Peyer's patch (tissue), 4 donors: ENCODE data around the gene KIDINS220. TPM values are rescaled to one million over a fixed set of nuclear protein-coding genes. Genes with fewer than 3 reads are reported as not detected.

ENCODE experiments used
- DNase-seq, 3 donors: peaks; one replicate each; pipeline ENCODE4 v3.0.0-alpha.2; 2017 to 2019
- H3K27ac ChIP-seq, 4 donors: fragments of 200-600 bp; sonication (generic); one replicate each; pipeline ENCODE4 v1.5.1; 2016 to 2019
- H3K27me3 ChIP-seq, 2 donors: fragments of 200-600 bp; sonication (generic); one replicate each; pipeline ENCODE4 v1.5.1; 2019
- H3K36me3 ChIP-seq, 3 donors: fragments of 200-600 bp; sonication (generic); one replicate each; pipeline ENCODE4 v1.5.1; 2016 to 2019
- H3K4me1 ChIP-seq, 4 donors: fragments of 200-600 bp; sonication (generic); one replicate each; pipeline ENCODE4 v1.5.1; 2016 to 2019
- H3K4me3 ChIP-seq, 4 donors: fragments of 200-600 bp; sonication (generic); 1 replicate in 3 of 4; 2 replicates in 1 of 4; pipeline ENCODE4 v1.5.1; 2016 to 2019; ENCODE audit warnings: mild to moderate bottlenecking in 1 of 4
- H3K9me3 ChIP-seq, 4 donors: fragments of 200-600 bp; sonication (generic); one replicate each; pipeline ENCODE4 v1.5.1; 2016 to 2019; ENCODE audit warnings: mild to moderate bottlenecking in 1 of 4
- POLR2A ChIP-seq, 2 donors: fragments of 450-650 bp; IDR thresholded peaks; one replicate each; pipeline ENCODE4 v1.5.1; 2017; ENCODE audit warnings: antibody characterized with exemption in 2 of 2, mild to moderate bottlenecking in 2 of 2, moderate library complexity in 2 of 2
- total RNA-seq, 4 donors: library from RNA; depleted of rRNA; stranded (reverse); fragments of >200 nt; gene quantifications; one replicate each; pipeline ENCODE4 v1.1.0, GENCODE V29; 2016
- TF ChIP-seq, protein P1 (sequence below), 6 experiments: fragments of 450-650 bp in 4 of 6; fragments of 200-600 bp in 2 of 6; sonication (generic) in 1 of 6; IDR thresholded peaks; one replicate each; pipeline ENCODE4 v1.5.1; 2017 to 2019; ENCODE audit warnings: antibody characterized with exemption in 6 of 6, mild to moderate bottlenecking in 3 of 6, moderate library complexity in 1 of 6

The KIDINS220 gene
- total RNA-seq = 10 to 100 TPM; 57.8 to 88.3 (median 70.4) TPM

DNA sequence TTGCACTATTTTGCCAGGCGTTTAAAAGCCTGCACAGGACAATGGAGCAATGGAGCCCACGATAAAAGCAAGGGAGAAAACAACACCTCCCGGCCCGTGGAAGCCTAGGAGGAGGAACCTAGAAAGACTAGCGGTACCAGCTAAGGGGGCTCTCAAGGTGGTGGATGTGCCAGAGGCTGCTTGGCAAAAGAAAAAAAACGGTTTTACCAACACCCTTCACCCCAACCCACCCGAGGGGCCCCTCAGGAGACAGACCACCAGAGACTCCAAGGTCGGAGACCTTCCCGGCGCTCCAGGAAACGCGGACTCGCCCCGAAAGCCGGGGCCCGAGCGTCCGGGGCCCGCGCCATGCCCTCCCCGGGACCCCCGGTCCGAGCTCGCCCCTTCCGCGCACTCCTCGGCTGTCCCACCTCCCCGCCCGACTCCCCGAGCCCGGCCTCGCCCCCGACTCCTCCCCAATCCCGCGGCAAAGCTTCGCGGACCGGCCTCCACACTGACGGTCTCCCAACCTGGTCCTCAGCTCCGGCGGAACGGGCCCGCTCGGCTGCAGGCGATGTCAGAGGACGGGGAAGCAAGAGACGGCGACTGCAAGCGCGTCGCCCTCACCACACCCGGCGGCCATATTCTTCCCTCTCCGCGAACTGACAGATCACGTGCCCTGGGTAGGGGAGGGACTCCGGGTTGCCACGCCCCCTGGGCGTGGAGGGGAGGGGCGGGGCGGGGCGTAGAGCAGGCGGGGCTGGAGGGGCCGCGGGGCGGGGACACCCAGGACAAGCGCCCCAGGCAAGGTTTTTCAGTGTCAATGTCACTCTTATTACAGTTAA, at the start of gene KIDINS220:
Gene KIDINS220, minus strand, starts transcription at position 643 of the 824 bp plus-strand sequence. CDS start 10,520 bp downstream, outside the sequence.
- Histone ChIP-seq H3K27me3 (no peaks in the 10 kb centered on the region), H3K4me3 (peak within 1 kb of the TSS; percentile 81 to 99 (median 86)), H3K4me1 (peaks cover 0 to 31% (median 0%) of the 10 kb centered on the region in 4 donors), H3K9me3 (no peaks in the 10 kb centered on the region), H3K36me3 (no peaks in the 10 kb centered on the region), H3K27ac (peak within 1 kb of the TSS; percentile 75 to 81 (median 78))
- DNase-seq = peak; percentile 83 to 92 (median 91)
- TF ChIP-seq, protein P1, sequence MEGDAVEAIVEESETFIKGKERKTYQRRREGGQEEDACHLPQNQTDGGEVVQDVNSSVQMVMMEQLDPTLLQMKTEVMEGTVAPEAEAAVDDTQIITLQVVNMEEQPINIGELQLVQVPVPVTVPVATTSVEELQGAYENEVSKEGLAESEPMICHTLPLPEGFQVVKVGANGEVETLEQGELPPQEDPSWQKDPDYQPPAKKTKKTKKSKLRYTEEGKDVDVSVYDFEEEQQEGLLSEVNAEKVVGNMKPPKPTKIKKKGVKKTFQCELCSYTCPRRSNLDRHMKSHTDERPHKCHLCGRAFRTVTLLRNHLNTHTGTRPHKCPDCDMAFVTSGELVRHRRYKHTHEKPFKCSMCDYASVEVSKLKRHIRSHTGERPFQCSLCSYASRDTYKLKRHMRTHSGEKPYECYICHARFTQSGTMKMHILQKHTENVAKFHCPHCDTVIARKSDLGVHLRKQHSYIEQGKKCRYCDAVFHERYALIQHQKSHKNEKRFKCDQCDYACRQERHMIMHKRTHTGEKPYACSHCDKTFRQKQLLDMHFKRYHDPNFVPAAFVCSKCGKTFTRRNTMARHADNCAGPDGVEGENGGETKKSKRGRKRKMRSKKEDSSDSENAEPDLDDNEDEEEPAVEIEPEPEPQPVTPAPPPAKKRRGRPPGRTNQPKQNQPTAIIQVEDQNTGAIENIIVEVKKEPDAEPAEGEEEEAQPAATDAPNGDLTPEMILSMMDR (IDR thresholded peaks at IDR 0.05) = no peak
- peak; percentile 47 to 81 for TF ChIP-seq POLR2A (IDR thresholded peaks at IDR 0.05)

DNA sequence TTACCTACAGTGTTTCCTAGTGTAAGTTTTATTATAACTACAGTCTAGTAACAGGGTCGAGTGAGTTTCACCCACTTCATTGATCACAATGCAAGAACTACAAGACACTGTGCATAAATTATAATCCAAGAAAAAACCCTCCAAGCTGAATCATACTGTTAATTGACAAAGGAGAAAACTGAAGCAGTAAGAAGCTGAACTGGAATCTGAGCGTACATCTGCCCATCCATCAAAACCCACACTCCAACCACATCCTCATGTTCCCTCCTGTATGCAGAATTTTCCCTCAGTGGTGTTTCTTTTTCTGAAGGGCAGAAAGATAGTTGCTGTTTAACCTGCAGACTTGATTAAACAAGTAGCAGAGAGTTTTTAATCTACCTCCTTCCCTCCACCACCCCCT, 49.5 kb upstream of the KIDINS220 start:
- DNase-seq = no peak
- Histone ChIP-seq H3K9me3 (no peaks in the 10 kb centered on the region), H3K27me3 (no peaks in the 10 kb centered on the region), H3K27ac (no peak overlapping the region), H3K4me1 (no peaks in the 10 kb centered on the region), H3K36me3 (no peaks in the 10 kb centered on the region), H3K4me3 (no peak overlapping the region)
- no peak for TF ChIP-seq POLR2A (IDR thresholded peaks at IDR 0.05)
- TF ChIP-seq, protein P1 (IDR thresholded peaks at IDR 0.05) = no peak

DNA sequence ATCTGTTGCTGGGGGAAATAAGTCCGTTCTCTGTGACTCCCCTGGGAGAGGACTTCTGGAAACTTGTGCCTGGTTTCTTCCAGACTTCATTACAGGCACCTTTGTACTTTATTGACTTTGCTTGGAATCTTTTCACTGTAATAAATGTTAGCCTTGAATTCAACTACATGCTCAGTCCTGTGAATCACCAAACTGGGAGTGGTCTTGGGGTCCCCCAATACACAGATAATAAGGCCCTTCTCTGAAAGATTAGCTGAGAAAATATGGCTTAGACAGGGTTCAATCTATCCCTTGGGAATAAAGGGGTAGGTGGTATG, 48.7 kb upstream of the KIDINS220 start:
- no peak for DNase-seq

DNA sequence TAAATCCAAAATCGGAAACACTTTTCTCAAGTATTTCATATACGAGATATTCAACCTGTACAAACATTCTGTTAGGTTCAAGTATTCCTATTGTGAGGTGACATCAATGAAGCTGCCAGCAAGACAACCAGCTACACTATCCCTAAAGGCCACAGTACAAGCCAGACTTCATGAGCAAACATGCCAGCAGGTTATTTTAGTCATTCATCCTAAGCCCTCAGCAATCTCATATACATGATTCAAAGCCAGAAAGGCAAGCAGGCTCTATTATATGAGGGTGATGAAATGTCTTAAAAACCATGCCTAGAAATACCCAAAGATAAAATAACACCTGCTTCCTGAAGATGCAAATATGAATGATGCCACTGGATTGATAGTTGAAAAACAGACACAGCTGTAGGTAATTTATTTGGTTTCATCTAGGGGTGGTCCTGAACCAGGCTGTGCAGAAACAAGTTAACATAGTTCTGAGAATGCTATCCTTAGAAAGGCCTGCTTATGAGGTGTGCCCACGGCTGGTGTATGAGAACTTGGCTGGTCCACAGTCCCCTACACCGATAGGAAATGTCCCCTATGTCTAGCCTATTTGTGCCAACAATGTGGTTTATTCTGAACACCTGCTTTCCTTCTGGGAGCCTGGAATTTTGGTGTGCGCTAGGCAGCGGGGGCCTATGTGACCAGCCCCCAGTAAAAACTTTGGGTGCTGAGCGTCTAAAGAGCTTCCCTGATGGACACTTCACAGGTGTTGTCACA, 48.2 kb upstream of the KIDINS220 start:
- Histone ChIP-seq H3K4me3 (no peak overlapping the region), H3K27me3 (no peaks in the 10 kb centered on the region), H3K36me3 (no peaks in the 10 kb centered on the region), H3K27ac (no peak overlapping the region), H3K4me1 (no peaks in the 10 kb centered on the region), H3K9me3 (no peaks in the 10 kb centered on the region)
- TF ChIP-seq, protein P1 (IDR thresholded peaks at IDR 0.05) = no peak
- TF ChIP-seq POLR2A (IDR thresholded peaks at IDR 0.05) = no peak
- no peak for DNase-seq

More for the DNA sequence above, 48.7 kb upstream of the KIDINS220 start:
- Histone ChIP-seq H3K4me3 (no peak overlapping the region), H3K9me3 (no peaks in the 10 kb centered on the region), H3K27me3 (no peaks in the 10 kb centered on the region), H3K36me3 (no peaks in the 10 kb centered on the region), H3K27ac (no peak overlapping the region), H3K4me1 (no peaks in the 10 kb centered on the region)
- no peak for TF ChIP-seq POLR2A (IDR thresholded peaks at IDR 0.05)
- TF ChIP-seq, protein P1 (IDR thresholded peaks at IDR 0.05) = no peak

DNA sequence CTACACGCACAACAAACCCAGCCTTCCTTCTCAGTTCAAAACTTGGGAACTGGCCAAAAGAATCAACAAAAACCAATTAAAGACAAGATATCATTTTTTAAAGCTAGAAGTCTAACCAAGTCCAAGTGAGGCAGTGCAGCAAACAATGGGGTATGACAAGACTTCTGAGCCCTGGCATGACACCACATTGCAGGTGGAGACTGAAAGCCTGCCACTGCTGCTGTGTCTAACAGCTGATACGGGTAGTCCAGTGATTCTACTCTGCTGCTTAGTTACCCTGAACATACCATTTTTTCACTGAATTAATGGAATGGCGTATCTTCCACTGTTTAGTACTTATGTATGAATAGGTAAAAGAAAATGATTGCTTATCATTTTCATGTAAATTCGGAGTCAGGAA, 47.4 kb upstream of the KIDINS220 start:
- no peak overlapping the region for H3K27ac ChIP-seq
- H3K27me3 ChIP-seq = no peaks in the 10 kb centered on the region
- no peaks in the 10 kb centered on the region for H3K4me1 ChIP-seq
- no peak for DNase-seq
- no peak for TF ChIP-seq POLR2A (IDR thresholded peaks at IDR 0.05)
- TF ChIP-seq, protein P1 (IDR thresholded peaks at IDR 0.05) = no peak
- no peaks in the 10 kb centered on the region for H3K36me3 ChIP-seq
- H3K4me3 ChIP-seq = no peak overlapping the region
- H3K9me3 ChIP-seq = no peaks in the 10 kb centered on the region
